MM.1S (cell line): ENCODE results near the gene RBFA.

ENCODE experiments used
- DNase-seq: peaks from one replicate; pipeline ENCODE4 v3.0.0-alpha.2; 2015
- H2AFZ ChIP-seq: fragments of 300-600 bp; sonication (generic); 2 replicates; pipeline ENCODE4 v1.6.0; 2016; ENCODE audit warnings: antibody characterized with exemption, low read length
- H3F3A ChIP-seq: fragments of 300-600 bp; sonication (generic); 2 replicates; pipeline ENCODE4 v1.6.1; 2016; ENCODE audit warnings: mild to moderate bottlenecking, antibody characterized with exemption, low read length, moderate library complexity, mixed read lengths; ENCODE audit not compliant: insufficient read depth
- H3K27ac ChIP-seq: fragments of 300-600 bp; sonication (generic); 2 replicates; pipeline ENCODE4 v1.5.1; 2016; ENCODE audit warnings: mild to moderate bottlenecking, low read length
- H3K27me3 ChIP-seq: fragments of 300-600 bp; sonication (generic); replicated peaks from 2 replicates; pipeline ENCODE4 v1.6.0; 2016; ENCODE audit warnings: low read length; ENCODE audit not compliant: insufficient read depth
- H3K36me3 ChIP-seq: fragments of 300-600 bp; sonication (generic); replicated peaks from 2 replicates; pipeline ENCODE4 v1.6.1; 2016; ENCODE audit warnings: mild to moderate bottlenecking, low read length, mixed read lengths; ENCODE audit not compliant: insufficient read depth
- H3K4me1 ChIP-seq: fragments of 300-600 bp; sonication (generic); 2 replicates; pipeline ENCODE4 v1.6.1; 2016; ENCODE audit warnings: low read length, mixed read lengths
- H3K4me2 ChIP-seq: fragments of 300-600 bp; sonication (generic); 2 replicates; pipeline ENCODE4 v1.6.0; 2016; ENCODE audit warnings: low read depth, low read length
- H3K4me3 ChIP-seq: fragments of 300-600 bp; sonication (generic); 2 replicates; pipeline ENCODE4 v1.5.1; 2016; ENCODE audit warnings: low read length, mixed read lengths
- H3K79me2 ChIP-seq: fragments of 300-600 bp; sonication (generic); 2 replicates; pipeline ENCODE4 v1.6.1; 2016; ENCODE audit warnings: mixed run types, low read length, mixed read lengths
- H3K9ac ChIP-seq: fragments of 300-600 bp; sonication (generic); 2 replicates; pipeline ENCODE4 v1.6.1; 2016; ENCODE audit warnings: low read length, mixed read lengths
- H3K9me2 ChIP-seq: fragments of 300-600 bp; sonication (generic); replicated peaks from 2 replicates; pipeline ENCODE4 v1.6.1; 2016; ENCODE audit warnings: mild to moderate bottlenecking, low read length, mixed read lengths; ENCODE audit not compliant: insufficient read depth
- H3K9me3 ChIP-seq: fragments of 300-600 bp; sonication (generic); replicated peaks from 2 replicates; pipeline ENCODE4 v1.6.1; 2016; ENCODE audit warnings: mild to moderate bottlenecking, low read length, mixed read lengths; ENCODE audit not compliant: insufficient read depth
- H4K20me1 ChIP-seq: fragments of 300-600 bp; sonication (generic); 2 replicates; pipeline ENCODE4 v1.6.1; 2016; ENCODE audit warnings: mild to moderate bottlenecking, low read length, moderate library complexity, mixed read lengths; ENCODE audit not compliant: insufficient read depth
- CTCF ChIP-seq: fragments of 300-600 bp; sonication (generic); IDR thresholded peaks from 2 replicates; pipeline ENCODE4 v1.5.1; 2016; ENCODE audit warnings: antibody characterized with exemption, low read length, mixed read lengths
- EZH2 ChIP-seq: fragments of 300-600 bp; sonication (generic); optimal IDR thresholded peaks from 2 replicates; pipeline ENCODE3; 2017; ENCODE audit warnings: low read depth, mild to moderate bottlenecking, antibody characterized with exemption, low read length, mixed read lengths
- EZH2phosphoT487 ChIP-seq: fragments of 300-600 bp; sonication (generic); IDR thresholded peaks from 2 replicates; pipeline ENCODE4 v1.6.1; 2018; ENCODE audit warnings: antibody characterized with exemption, low read length

Gene RBFA

GRCh38 chr18:79987566-79987965 lies 46.7 kb upstream of the RBFA start:
- H3K27me3 ChIP-seq: no peaks in the 10 kb centered on the region
- TF ChIP-seq CTCF (no peak), EZH2 (no peak), EZH2phosphoT487 (no peak)
- peak overlapping the region; percentile 69; the same call in 1 of the 2 replicates for H2AFZ ChIP-seq
- H4K20me1 ChIP-seq: no peaks in the 10 kb centered on the region
- no peaks in the 10 kb centered on the region for H3K9me2 ChIP-seq
- peaks cover 12% of the 10 kb centered on the region; the same call in 1 of the 2 replicates for H3K36me3 ChIP-seq
- peak overlapping the region; percentile 82 for H3K4me2 ChIP-seq
- H3K9me3 ChIP-seq: no peaks in the 10 kb centered on the region
- no peak for DNase-seq
- H3K27ac ChIP-seq: peak overlapping the region; percentile 65; the same call in 1 of the 2 replicates
- H3K4me1 ChIP-seq: no peaks in the 10 kb centered on the region
- H3K9ac ChIP-seq: peak overlapping the region; percentile 86
- H3F3A ChIP-seq: no peaks in the 10 kb centered on the region
- peak overlapping the region; percentile 96 for H3K4me3 ChIP-seq
- peaks cover 57% of the 10 kb centered on the region for H3K79me2 ChIP-seq

- no peaks in the 10 kb centered on the region for H3K9me3 ChIP-seq
- peak overlapping the region; percentile 69 for H2AFZ ChIP-seq
- H3K9me2 ChIP-seq: no peaks in the 10 kb centered on the region
- no peaks in the 10 kb centered on the region for H4K20me1 ChIP-seq
- peaks cover 12% of the 10 kb centered on the region; the same call in 1 of the 2 replicates for H3K36me3 ChIP-seq
- H3K4me3 ChIP-seq: peak overlapping the region; percentile 96
- DNase-seq: peak; percentile 69
- H3K27me3 ChIP-seq: no peaks in the 10 kb centered on the region
- H3K4me1 ChIP-seq: no peaks in the 10 kb centered on the region
- peaks cover 52% of the 10 kb centered on the region for H3K79me2 ChIP-seq
- no peaks in the 10 kb centered on the region for H3F3A ChIP-seq
- peak overlapping the region; percentile 86 for H3K9ac ChIP-seq
- peak overlapping the region; percentile 82 for H3K4me2 ChIP-seq
- TF ChIP-seq EZH2: no peak
- TF ChIP-seq CTCF: peak; percentile 27
- peak overlapping the region; percentile 65; the same call in 1 of the 2 replicates for H3K27ac ChIP-seq
Observed at GRCh38 chr18:79988071-79988450, 46.2 kb upstream of the RBFA start.

- Histone ChIP-seq H3K9me3 (no peaks in the 10 kb centered on the region), H3F3A (no peaks in the 10 kb centered on the region), H3K27me3 (no peaks in the 10 kb centered on the region), H2AFZ (peak within 1 kb of the TSS; percentile 93), H3K4me3 (peak within 1 kb of the TSS; percentile 96), H3K9ac (peak within 1 kb of the TSS; percentile 86), H3K27ac (peak within 1 kb of the TSS; percentile 65; the same call in 1 of the 2 replicates), H3K79me2 (peaks cover 46% of the 10 kb centered on the region), H4K20me1 (no peaks in the 10 kb centered on the region), H3K9me2 (no peaks in the 10 kb centered on the region), H3K4me1 (no peaks in the 10 kb centered on the region), H3K4me2 (peak within 1 kb of the TSS; percentile 82), H3K36me3 (peaks cover 12% of the 10 kb centered on the region; the same call in 1 of the 2 replicates)
- DNase-seq: peak; percentile 94
- TF ChIP-seq EZH2 (no peak), EZH2phosphoT487 (no peak), CTCF (no peak)
Observed at GRCh38 chr18:79988451-79989194, 45.6 kb upstream of the RBFA start, which contains the start of gene TXNL4A. Gene TXNL4A, minus strand, starts transcription at chr18:79988563. Its CDS starts 171 bp downstream, at chr18:79988392.
